Left lung (tissue), 10 donors: ENCODE results near the gene ATOX1. TPM values are rescaled to one million over a fixed set of nuclear protein-coding genes. Genes with fewer than 3 reads are reported as not detected.

Source experiments
- ATAC-seq: fragments of 200-7000 bp; cut with Tn5 transposase; one replicate; pipeline ENCODE4 v1.9.1; 2020; ENCODE audit warnings: moderate library complexity
- DNase-seq, 4 donors: peaks; one replicate each; pipeline ENCODE4 v3.0.0-alpha.2; 2013 to 2020
- H3K27ac ChIP-seq, 2 donors: fragments of 200-600 bp; sonication (generic) in 1 of 2; one replicate each; pipeline versions ENCODE4 v1.5.0 to v1.8.0; 2020 to 2021
- H3K27me3 ChIP-seq, 2 donors: fragments of 200-600 bp; sonication (generic) in 1 of 2; one replicate each; pipeline versions ENCODE4 v1.5.0 to v1.8.0; 2020 to 2021
- H3K36me3 ChIP-seq, 2 donors: fragments of 200-600 bp; sonication (generic) in 1 of 2; one replicate each; pipeline versions ENCODE4 v1.5.0 to v1.8.0; 2020 to 2021
- H3K4me1 ChIP-seq, 2 donors: fragments of 200-600 bp; one replicate each; pipeline ENCODE4 v1.8.0; 2021
- H3K4me3 ChIP-seq, 2 donors: fragments of 200-600 bp; sonication (generic) in 1 of 2; one replicate each; pipeline versions ENCODE4 v1.5.0 to v1.8.0; 2020 to 2021; ENCODE audit warnings: mild to moderate bottlenecking in 1 of 2
- H3K9me3 ChIP-seq, 2 donors: fragments of 200-600 bp; sonication (generic) in 1 of 2; one replicate each; pipeline versions ENCODE4 v1.5.0 to v1.8.0; 2020 to 2021
- CTCF ChIP-seq, 2 donors: fragments of 200-600 bp; sonication (generic) in 1 of 2; IDR thresholded peaks; one replicate each; pipeline versions ENCODE4 v1.5.0 to v1.8.0; 2021; ENCODE audit warnings: antibody characterized with exemption in 2 of 2
- intact Hi-C, 2 donors: fragments of 100-400 bp; cut with DNase I; formaldehyde crosslinking; loops; one replicate each; pipeline versions ENCODE4 v1.11.2 to v1.14.2; 2022
- polyA plus RNA-seq, 6 donors: library from polyadenylated mRNA; unstranded; fragments of 120-200 nt; gene quantifications; one replicate each; pipeline ENCODE4 v1.2.1, GENCODE V29; 2013; ENCODE audit not compliant: insufficient read length in 6 of 6
- total RNA-seq, 2 donors: library from RNA; stranded (reverse); fragmentation: NEBNext Ultra II Directional; extraction: Animal tissue kit (Norgen Biotek cat#: 25700); gene quantifications; one replicate each; pipeline ENCODE4 v1.2.1, GENCODE V29; 2021
- donor health status: DM: no; HTN: yes; CAD: no.
- donor health status: DM: no; HTN: no; CAD: no.

Gene ATOX1
- total and polyA plus RNA-seq, 8 donors: 58.4 to 89.7 (median 73.2) TPM

- H3K27me3 ChIP-seq: no peaks in the 10 kb centered on the region
- peaks cover 0 to 99% of the 10 kb centered on the region in 2 donors for H3K36me3 ChIP-seq
- H3K9me3 ChIP-seq: no peaks in the 10 kb centered on the region
- no peak for TF ChIP-seq CTCF (IDR thresholded peaks at IDR 0.05)
- intact Hi-C loops: no loop called here
- DNase-seq (no peak), ATAC-seq (no peak)
- no peak overlapping the region for H3K4me3 ChIP-seq
- no peak overlapping the region for H3K27ac ChIP-seq
- H3K4me1 ChIP-seq: no peaks in the 10 kb centered on the region
These were observed 41.0 kb upstream of the ATOX1 start for GRCh38 chr5:151799407-151799806.

GRCh38 chr5:151798674-151799073 is 40.2 kb upstream of the ATOX1 start:
- H3K4me1 ChIP-seq: no peaks in the 10 kb centered on the region
- H3K9me3 ChIP-seq: no peaks in the 10 kb centered on the region
- H3K36me3 ChIP-seq: peaks cover 0 to 100% of the 10 kb centered on the region in 2 donors
- intact Hi-C loops: no loop called here
- H3K27ac ChIP-seq: no peak overlapping the region
- H3K27me3 ChIP-seq: no peaks in the 10 kb centered on the region
- DNase-seq: no peak
- no peak for ATAC-seq
- TF ChIP-seq CTCF (IDR thresholded peaks at IDR 0.05): no peak
- H3K4me3 ChIP-seq: no peak overlapping the region

GRCh38 chr5:151795426-151795825 is 37.0 kb upstream of the ATOX1 start:
- ATAC-seq: no peak
- no peak overlapping the region for H3K4me3 ChIP-seq
- no peaks in the 10 kb centered on the region for H3K27me3 ChIP-seq
- peaks cover 0 to 100% of the 10 kb centered on the region in 2 donors for H3K36me3 ChIP-seq
- DNase-seq: no peak
- no peak overlapping the region for H3K27ac ChIP-seq
- no peaks in the 10 kb centered on the region for H3K9me3 ChIP-seq
- TF ChIP-seq CTCF (IDR thresholded peaks at IDR 0.05): no peak
- no peaks in the 10 kb centered on the region for H3K4me1 ChIP-seq
- intact Hi-C loops: no loop called here

GRCh38 chr5:151793358-151793757 is 34.9 kb upstream of the ATOX1 start:
- DNase-seq (no peak), ATAC-seq (no peak)
- peaks cover 0 to 100% of the 10 kb centered on the region in 2 donors for H3K36me3 ChIP-seq
- no peaks in the 10 kb centered on the region for H3K9me3 ChIP-seq
- no peak for TF ChIP-seq CTCF (IDR thresholded peaks at IDR 0.05)
- H3K4me3 ChIP-seq: no peak overlapping the region
- H3K27ac ChIP-seq: no peak overlapping the region
- H3K27me3 ChIP-seq: no peaks in the 10 kb centered on the region
- no peaks in the 10 kb centered on the region for H3K4me1 ChIP-seq
- intact Hi-C loops: no loop called here

- no peak for DNase-seq
- no peaks in the 10 kb centered on the region for H3K9me3 ChIP-seq
- intact Hi-C loops: no loop called here
- peaks cover 0 to 66% of the 10 kb centered on the region in 2 donors for H3K36me3 ChIP-seq
- no peaks in the 10 kb centered on the region for H3K27me3 ChIP-seq
- no peak for ATAC-seq
- no peak overlapping the region for H3K27ac ChIP-seq
- peaks cover 3 to 33% of the 10 kb centered on the region in 2 donors for H3K4me1 ChIP-seq
- H3K4me3 ChIP-seq: no peak overlapping the region
- TF ChIP-seq CTCF (IDR thresholded peaks at IDR 0.05): no peak
These were observed 29.4 kb upstream of the ATOX1 start for GRCh38 chr5:151787817-151788216.
